ENCODE results near the gene CYB5R4. TPM values are rescaled to one million over a fixed set of nuclear protein-coding genes. Genes with fewer than 3 reads are reported as not detected.

CYB5R4 gene
- total RNA-seq, 1 experiment from 2014 or later: 12.5 TPM

GRCh38 chr6:83884523-83884922 is 25.0 kb downstream of the CYB5R4 start:
- Mint-ChIP-seq H3K4me3 (no peak overlapping the region), H3K4me1 (peaks cover 6% of the 10 kb centered on the region), H3K36me3 (no peaks in the 10 kb centered on the region), H3K27ac (no peak overlapping the region), H3K9me3 (peaks cover 4% of the 10 kb centered on the region; the same call in 1 of the 2 replicates), H3K27me3 (ENCODE audit: low read depth) (no peaks in the 10 kb centered on the region)
- CTCF ChIA-PET: no interaction called here
- TF ChIP-seq MXD4 (CRISPR knock-in tag; IDR thresholded peaks at IDR 0.05; ENCODE audit: borderline replicate concordance) (no peak), CTCF (IDR thresholded peaks at IDR 0.05) (peak; percentile 42; the same call in 1 of the 2 replicates)
- ATAC-seq (peak; percentile 26; the same call in 1 of the 2 replicates), DNase-seq (ENCODE audit: low spot score) (no peak)
- POLR2A ChIA-PET: no interaction called here

- H3K9me3 Mint-ChIP-seq: peaks cover 11% of the 10 kb centered on the region
- peaks cover 6% of the 10 kb centered on the region for H3K4me1 Mint-ChIP-seq
- DNase-seq (ENCODE audit: low spot score) (no peak), ATAC-seq (no peak)
- H3K36me3 Mint-ChIP-seq: 0 out of 2 replicates have a peak, but pooled peaks cover 3% of the 10 kb centered on the region
- H3K4me3 Mint-ChIP-seq: no peak overlapping the region
- TF ChIP-seq TEAD4 (CRISPR knock-in tag; IDR thresholded peaks at IDR 0.05) (no peak), ZNF219 (CRISPR knock-in tag; IDR thresholded peaks at IDR 0.05; ENCODE audit: borderline replicate concordance) (no peak), ATF6 (CRISPR knock-in tag; IDR thresholded peaks at IDR 0.05) (no peak), ZNF317 (CRISPR knock-in tag; IDR thresholded peaks at IDR 0.05; ENCODE audit: borderline replicate concordance, low read depth) (no peak), USF1 (CRISPR knock-in tag; IDR thresholded peaks at IDR 0.05) (no peak), ETV6 (CRISPR knock-in tag; IDR thresholded peaks at IDR 0.05) (no peak), AR (CRISPR knock-in tag; IDR thresholded peaks at IDR 0.05) (no peak), CREM (CRISPR knock-in tag; IDR thresholded peaks at IDR 0.05) (no peak), JUN (CRISPR knock-in tag; IDR thresholded peaks at IDR 0.05) (no peak), ATF2 (CRISPR knock-in tag; IDR thresholded peaks at IDR 0.05; ENCODE audit: borderline replicate concordance, low read depth) (no peak), ZNF423 (CRISPR knock-in tag; IDR thresholded peaks at IDR 0.05) (no peak)
- ChIA-PET POLR2A (interaction anchor here (0.9 kb wide), 1 partner anchor 27 kb away, joined by 3 read pairs; the partner anchor contains the start of gene CYB5R4), CTCF (no interaction called here)
- H3K27ac Mint-ChIP-seq: no peak overlapping the region
- no peaks in the 10 kb centered on the region for H3K27me3 Mint-ChIP-seq (ENCODE audit: low read depth)
Observed at GRCh38 chr6:83885984-83886383, 26.5 kb downstream of the CYB5R4 start.

GRCh38 chr6:83889621-83890020 is 30.1 kb downstream of the CYB5R4 start:
- Mint-ChIP-seq H3K27me3 (ENCODE audit: low read depth) (no peaks in the 10 kb centered on the region), H3K27ac (no peak overlapping the region), H3K9me3 (peaks cover 11% of the 10 kb centered on the region), H3K4me1 (peaks cover 11% of the 10 kb centered on the region), H3K36me3 (0 out of 2 replicates have a peak, but pooled peaks cover 3% of the 10 kb centered on the region), H3K4me3 (no peak overlapping the region)
- ChIA-PET POLR2A (no interaction called here), CTCF (interaction anchor here (0.9 kb wide), 1 partner anchor 30 kb away, joined by 3 read pairs; the partner anchor contains the start of gene CYB5R4)
- TF ChIP-seq FOXP1 (CRISPR knock-in tag; IDR thresholded peaks at IDR 0.05; ENCODE audit: borderline replicate concordance) (no peak), ETV6 (CRISPR knock-in tag; IDR thresholded peaks at IDR 0.05) (no peak), FOXK1 (CRISPR knock-in tag; IDR thresholded peaks at IDR 0.05) (no peak), STAT6 (CRISPR knock-in tag; conservative IDR thresholded peaks at IDR 0.05; ENCODE audit: low read depth) (no peak), NFYB (CRISPR knock-in tag; conservative IDR thresholded peaks at IDR 0.05; ENCODE audit: low read depth) (no peak), TEAD1 (CRISPR knock-in tag; IDR thresholded peaks at IDR 0.05) (no peak), E2F5 (CRISPR knock-in tag; IDR thresholded peaks at IDR 0.05) (no peak)
- DNase-seq (ENCODE audit: low spot score): no peak
- ATAC-seq: no peak
